Mesothelial cell of epicardium (in vitro differentiated cells): ENCODE measurements around the gene RANBP3. TPM values are rescaled to one million over a fixed set of nuclear protein-coding genes. Genes with fewer than 3 reads are reported as not detected.
A peak's percentile ranks its signal among the peaks of the same experiment; 100 is the strongest.

Experiments
- DNase-seq, 2 experiments: peaks; one replicate each; pipeline ENCODE4 v3.0.0; 2021; ENCODE audit warnings: low spot score in 2 of 2; ENCODE audit not compliant: unreplicated experiment in 2 of 2
- H3K27ac Mint-ChIP-seq: 2 replicates; pipeline ENCODE4 v1.8.0; 2021; ENCODE audit warnings: mixed read lengths
- H3K27me3 Mint-ChIP-seq: 2 replicates; pipeline ENCODE4 v1.8.0; 2021; ENCODE audit warnings: low read depth, mixed read lengths
- H3K36me3 Mint-ChIP-seq: 2 replicates; pipeline ENCODE4 v1.8.0; 2021; ENCODE audit warnings: mixed read lengths
- H3K4me1 Mint-ChIP-seq: 2 replicates; pipeline ENCODE4 v1.8.0; 2021; ENCODE audit warnings: mixed read lengths
- H3K4me3 Mint-ChIP-seq: 2 replicates; pipeline ENCODE4 v1.8.0; 2021; ENCODE audit warnings: mild to moderate bottlenecking, moderate library complexity, mixed read lengths
- H3K9me3 Mint-ChIP-seq: 2 replicates; pipeline ENCODE4 v1.8.0; 2021; ENCODE audit warnings: mixed read lengths
- CTCF ChIP-seq: fragments of 200-600 bp; sonication (generic); IDR thresholded peaks from one replicate; pipeline ENCODE4 v1.5.0; 2021; ENCODE audit warnings: antibody characterized with exemption; ENCODE audit not compliant: unreplicated experiment
- total RNA-seq: library from RNA; stranded (reverse); gene quantifications from 3 replicates; pipeline ENCODE4 v1.2.1, GENCODE V29; 2021

RANBP3 gene
- total RNA-seq, 1 donor from 2014 or later: 83.3 TPM

GRCh38 chr19:5915782-5916165 lies 62.2 kb downstream of the RANBP3 start:
- Mint-ChIP-seq H3K4me1 (peaks cover 17% of the 10 kb centered on the region), H3K4me3 (peak overlapping the region; percentile 10), H3K36me3 (peaks cover 3% of the 10 kb centered on the region), H3K27ac (peak overlapping the region; percentile 75), H3K27me3 (no peaks in the 10 kb centered on the region), H3K9me3 (no peaks in the 10 kb centered on the region)
- TF ChIP-seq CTCF: no peak
- DNase-seq: no peak

GRCh38 chr19:5914946-5915781 lies 62.8 kb downstream of the RANBP3 start:
- no peak overlapping the region for H3K27ac Mint-ChIP-seq

DNA sequence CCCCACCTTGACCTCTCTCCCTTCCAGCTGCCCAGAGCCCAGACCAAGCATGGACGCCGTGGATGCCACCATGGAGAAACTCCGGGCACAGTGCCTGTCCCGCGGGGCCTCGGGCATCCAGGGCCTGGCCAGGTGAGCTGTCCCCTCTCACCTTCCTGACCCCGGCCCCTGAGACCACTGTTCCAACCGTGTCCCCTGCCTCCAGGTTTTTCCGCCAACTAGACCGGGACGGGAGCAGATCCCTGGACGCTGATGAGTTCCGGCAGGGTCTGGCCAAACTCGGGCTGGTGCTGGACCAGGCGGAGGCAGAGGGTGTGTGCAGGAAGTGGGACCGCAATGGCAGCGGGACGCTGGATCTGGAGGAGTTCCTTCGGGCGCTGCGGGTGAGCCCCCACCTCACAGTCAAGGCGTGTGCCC lies 63.6 kb downstream of the RANBP3 start:
- no peak for DNase-seq
- Mint-ChIP-seq H3K4me3 (no peak overlapping the region), H3K27ac (no peak overlapping the region), H3K27me3 (no peaks in the 10 kb centered on the region), H3K4me1 (peaks cover 17% of the 10 kb centered on the region), H3K36me3 (peaks cover 6% of the 10 kb centered on the region), H3K9me3 (no peaks in the 10 kb centered on the region)
- no peak for TF ChIP-seq CTCF

More at GRCh38 chr19:5914946-5915781, 62.8 kb downstream of the RANBP3 start:
- Mint-ChIP-seq H3K4me3 (no peak overlapping the region), H3K27me3 (no peaks in the 10 kb centered on the region), H3K36me3 (peaks cover 3% of the 10 kb centered on the region), H3K9me3 (no peaks in the 10 kb centered on the region), H3K4me1 (peaks cover 17% of the 10 kb centered on the region)
- no peak for DNase-seq
- no peak for TF ChIP-seq CTCF

DNA sequence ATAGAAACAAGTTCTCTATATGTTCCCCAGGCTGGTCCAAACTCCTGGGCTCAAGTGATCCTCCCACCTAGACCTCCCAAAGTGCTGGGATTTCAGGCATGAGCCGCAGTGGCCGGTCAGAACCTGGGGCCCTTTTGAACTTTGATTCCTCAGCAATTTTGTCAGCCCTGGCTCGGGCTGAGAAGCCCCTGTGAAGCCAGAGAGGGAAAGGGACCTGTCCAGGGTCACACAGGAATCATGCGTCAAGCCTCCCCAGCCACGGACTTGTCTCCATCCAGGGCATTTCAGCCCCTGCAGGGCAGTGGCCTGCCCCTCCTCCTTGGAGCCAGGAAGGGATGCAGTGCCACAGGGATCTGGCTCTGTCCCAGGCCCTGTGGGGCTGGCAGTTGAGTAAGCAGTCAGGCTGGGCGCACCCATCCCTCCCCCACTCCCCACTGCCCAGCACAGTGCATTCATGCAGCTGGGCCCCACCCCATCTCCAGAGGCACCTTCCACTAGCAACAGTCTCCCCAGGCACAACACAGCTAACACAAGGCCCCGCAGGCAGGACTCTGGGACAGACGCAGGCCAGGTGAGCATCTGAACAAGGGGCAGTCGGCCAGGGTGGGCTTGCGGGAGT lies 64.1 kb downstream of the RANBP3 start, which contains the start of gene CAPS:
Gene CAPS, plus strand, starts transcription at position 516 of the 619 bp plus-strand sequence. CDS start 153 bp downstream, outside the sequence.
- Mint-ChIP-seq H3K4me1 (peaks cover 17% of the 10 kb centered on the region), H3K9me3 (no peaks in the 10 kb centered on the region)
- no peak for DNase-seq

DNA sequence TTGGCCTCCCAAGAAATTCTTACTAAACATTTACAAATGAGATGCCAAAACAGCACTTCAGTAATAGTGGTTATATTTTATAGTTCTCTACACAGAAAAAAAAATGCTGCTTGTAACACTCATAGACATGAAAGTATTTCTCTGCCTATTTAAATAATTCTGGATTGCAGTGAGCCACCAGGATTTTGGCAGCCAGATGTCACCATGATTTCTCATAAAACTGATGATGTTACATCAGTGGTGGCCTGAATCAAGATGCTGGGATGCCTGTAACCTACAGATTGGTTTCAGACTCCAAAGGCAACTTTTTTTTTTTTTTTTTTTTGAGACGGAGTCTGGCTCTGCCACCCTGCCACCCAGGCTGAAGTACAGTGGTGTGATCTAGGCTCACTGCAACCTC lies 66.6 kb downstream of the RANBP3 start:
- H3K36me3 Mint-ChIP-seq: peaks cover 5% of the 10 kb centered on the region
- TF ChIP-seq CTCF: no peak
- H3K4me1 Mint-ChIP-seq: peaks cover 14% of the 10 kb centered on the region
- no peak for DNase-seq
- no peaks in the 10 kb centered on the region for H3K27me3 Mint-ChIP-seq
- no peak overlapping the region for H3K27ac Mint-ChIP-seq
- H3K4me3 Mint-ChIP-seq: no peak overlapping the region
- no peaks in the 10 kb centered on the region for H3K9me3 Mint-ChIP-seq

More for the DNA sequence above, 64.1 kb downstream of the RANBP3 start, which contains the start of gene CAPS:
- H3K27ac Mint-ChIP-seq: peak within 1 kb of the TSS; percentile 34
- no peaks in the 10 kb centered on the region for H3K27me3 Mint-ChIP-seq
- H3K36me3 Mint-ChIP-seq: peaks cover 7% of the 10 kb centered on the region
- H3K4me3 Mint-ChIP-seq: no peak within 1 kb of the TSS
- no peak for TF ChIP-seq CTCF
